ENCODE results near the gene PPP1R1C. TPM values are rescaled to one million over a fixed set of nuclear protein-coding genes. Genes with fewer than 3 reads are reported as not detected.

PPP1R1C gene
- total RNA-seq, 1 experiment from 2014 or later: 2.8 TPM

DNA sequence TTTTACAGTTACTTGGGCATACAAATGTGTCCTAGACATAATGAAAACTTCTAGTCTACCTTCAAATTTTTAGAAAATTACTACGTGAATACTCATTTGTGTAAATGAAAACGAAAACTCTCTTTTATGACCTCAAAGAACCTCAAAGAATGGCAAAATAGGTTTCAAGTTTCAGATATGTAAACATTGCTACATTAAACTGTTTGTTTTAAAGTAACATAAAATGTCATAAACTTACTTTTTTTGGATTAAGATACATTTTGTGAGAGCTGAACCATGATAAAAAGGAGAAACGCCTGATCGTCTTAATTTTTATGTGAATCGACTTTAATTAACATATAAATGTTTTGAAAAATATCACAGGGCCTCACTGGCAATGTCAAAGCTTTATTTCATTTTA, 91.4 kb downstream of the PPP1R1C start:
- POLR2A ChIA-PET: no interaction called here
- H3K9me3 Mint-ChIP-seq (ENCODE audit: unreplicated experiment): no peaks in the 10 kb centered on the region
- no peak overlapping the region for H3K27ac Mint-ChIP-seq (ENCODE audit: unreplicated experiment)
- H3K4me1 Mint-ChIP-seq (ENCODE audit: low read depth, unreplicated experiment): peaks cover 6% of the 10 kb centered on the region
- Histone ChIP-seq H3K36me3 (ENCODE audit: control insufficient read depth, insufficient read depth, low read length) (no peaks in the 10 kb centered on the region), H3K4me3 (ENCODE audit: low read depth, low read length) (no peak overlapping the region), H3K27me3 (replicated peaks; ENCODE audit: control insufficient read depth, insufficient read depth, low read length) (no peaks in the 10 kb centered on the region), H3K9me3 (no peaks in the 10 kb centered on the region), H3K4me1 (no peaks in the 10 kb centered on the region)
- DNase-seq: no peak
- no peaks in the 10 kb centered on the region for H3K27me3 Mint-ChIP-seq (ENCODE audit: insufficient read depth, unreplicated experiment)
- H3K4me3 Mint-ChIP-seq (ENCODE audit: unreplicated experiment): no peak overlapping the region
- no TSS peak for BruUV-seq (replicated peaks)
- intact Hi-C loops (cut with micrococcal nuclease; ENCODE audit: unreplicated experiment): loop anchor here (1.0 to 10.0 kb wide), 8 partner anchors 45 to 505 kb away; partner anchors contain the start of gene ITPRID2
- TF ChIP-seq, protein P1, sequence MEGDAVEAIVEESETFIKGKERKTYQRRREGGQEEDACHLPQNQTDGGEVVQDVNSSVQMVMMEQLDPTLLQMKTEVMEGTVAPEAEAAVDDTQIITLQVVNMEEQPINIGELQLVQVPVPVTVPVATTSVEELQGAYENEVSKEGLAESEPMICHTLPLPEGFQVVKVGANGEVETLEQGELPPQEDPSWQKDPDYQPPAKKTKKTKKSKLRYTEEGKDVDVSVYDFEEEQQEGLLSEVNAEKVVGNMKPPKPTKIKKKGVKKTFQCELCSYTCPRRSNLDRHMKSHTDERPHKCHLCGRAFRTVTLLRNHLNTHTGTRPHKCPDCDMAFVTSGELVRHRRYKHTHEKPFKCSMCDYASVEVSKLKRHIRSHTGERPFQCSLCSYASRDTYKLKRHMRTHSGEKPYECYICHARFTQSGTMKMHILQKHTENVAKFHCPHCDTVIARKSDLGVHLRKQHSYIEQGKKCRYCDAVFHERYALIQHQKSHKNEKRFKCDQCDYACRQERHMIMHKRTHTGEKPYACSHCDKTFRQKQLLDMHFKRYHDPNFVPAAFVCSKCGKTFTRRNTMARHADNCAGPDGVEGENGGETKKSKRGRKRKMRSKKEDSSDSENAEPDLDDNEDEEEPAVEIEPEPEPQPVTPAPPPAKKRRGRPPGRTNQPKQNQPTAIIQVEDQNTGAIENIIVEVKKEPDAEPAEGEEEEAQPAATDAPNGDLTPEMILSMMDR (IDR thresholded peaks at IDR 0.05; ENCODE audit: insufficient read depth in 1 of 2, low read depth in 1 of 2, low read length in 1 of 2, severe bottlenecking in 1 of 2, unreplicated experiment in 1 of 2): no peak
- CTCF ChIA-PET: interaction anchor here (0.6 to 2.3 kb wide), 5 partner anchors 184 to 339 kb away, joined by 3 to 16 read pairs (median 4); no protein-coding TSS in a partner anchor
- H3K36me3 Mint-ChIP-seq (ENCODE audit: insufficient read depth, unreplicated experiment): no peaks in the 10 kb centered on the region

DNA sequence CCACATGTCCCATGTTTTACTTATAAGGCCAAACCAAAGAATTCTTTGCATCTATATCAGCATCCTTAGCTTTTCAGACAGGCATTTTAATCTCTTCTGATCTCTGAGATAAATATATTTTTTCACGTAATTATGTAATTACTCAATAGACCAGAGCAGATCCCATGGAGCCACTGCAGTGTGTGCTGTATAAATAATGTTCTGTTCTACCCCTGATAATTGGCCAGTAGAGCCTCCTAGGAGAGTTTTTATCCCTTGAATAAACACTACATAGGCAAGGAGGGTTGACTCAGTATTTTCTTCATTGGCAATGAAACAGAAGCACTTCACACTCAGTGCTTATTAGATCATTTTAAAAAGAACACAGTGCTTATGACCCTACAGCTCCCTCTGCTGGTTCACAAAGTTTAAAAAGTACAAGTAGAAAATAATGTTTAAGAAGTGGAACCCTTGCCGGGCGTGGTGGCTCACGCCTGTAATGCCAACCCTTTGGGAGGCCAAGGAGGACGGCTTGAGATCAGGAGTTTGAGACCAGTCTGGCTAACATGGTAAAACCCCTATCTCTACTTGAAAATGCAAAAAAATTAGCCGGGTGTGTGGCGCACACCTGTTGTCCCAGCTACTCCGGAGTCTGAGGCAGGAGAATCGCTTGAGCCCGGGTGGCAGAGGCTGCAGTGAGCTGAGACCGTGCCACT, 91.9 kb downstream of the PPP1R1C start:
- H3K4me1 Mint-ChIP-seq (ENCODE audit: low read depth, unreplicated experiment): peaks cover 6% of the 10 kb centered on the region
- BruUV-seq (replicated peaks): no TSS peak
- H3K27me3 ChIP-seq (replicated peaks; ENCODE audit: control insufficient read depth, insufficient read depth, low read length): no peaks in the 10 kb centered on the region
- POLR2A ChIA-PET: no interaction called here
- H3K4me3 ChIP-seq (ENCODE audit: low read depth, low read length): no peak overlapping the region
- CTCF ChIA-PET: interaction anchor here (0.6 to 2.3 kb wide), 6 partner anchors 185 to 363 kb away, joined by 3 to 16 read pairs (median 4); no protein-coding TSS in a partner anchor
- no peak overlapping the region for H3K27ac Mint-ChIP-seq (ENCODE audit: unreplicated experiment)
- H3K4me1 ChIP-seq: no peaks in the 10 kb centered on the region
- no peaks in the 10 kb centered on the region for H3K27me3 Mint-ChIP-seq (ENCODE audit: insufficient read depth, unreplicated experiment)
- H3K9me3 ChIP-seq: no peaks in the 10 kb centered on the region
- H3K36me3 ChIP-seq (ENCODE audit: control insufficient read depth, insufficient read depth, low read length): no peaks in the 10 kb centered on the region
- no peaks in the 10 kb centered on the region for H3K9me3 Mint-ChIP-seq (ENCODE audit: unreplicated experiment)
- intact Hi-C loops (cut with micrococcal nuclease; ENCODE audit: unreplicated experiment): loop anchor here (1.0 to 10.0 kb wide), 8 partner anchors 45 to 505 kb away; partner anchors contain the start of gene ITPRID2
- no peaks in the 10 kb centered on the region for H3K36me3 Mint-ChIP-seq (ENCODE audit: insufficient read depth, unreplicated experiment)
- DNase-seq: peak; percentile 39 to 64
- TF ChIP-seq, protein P1 (IDR thresholded peaks at IDR 0.05; ENCODE audit: insufficient read depth in 1 of 2, low read depth in 1 of 2, low read length in 1 of 2, severe bottlenecking in 1 of 2, unreplicated experiment in 1 of 2): peak; percentile 67 to 68
- H3K4me3 Mint-ChIP-seq (ENCODE audit: unreplicated experiment): no peak overlapping the region

DNA sequence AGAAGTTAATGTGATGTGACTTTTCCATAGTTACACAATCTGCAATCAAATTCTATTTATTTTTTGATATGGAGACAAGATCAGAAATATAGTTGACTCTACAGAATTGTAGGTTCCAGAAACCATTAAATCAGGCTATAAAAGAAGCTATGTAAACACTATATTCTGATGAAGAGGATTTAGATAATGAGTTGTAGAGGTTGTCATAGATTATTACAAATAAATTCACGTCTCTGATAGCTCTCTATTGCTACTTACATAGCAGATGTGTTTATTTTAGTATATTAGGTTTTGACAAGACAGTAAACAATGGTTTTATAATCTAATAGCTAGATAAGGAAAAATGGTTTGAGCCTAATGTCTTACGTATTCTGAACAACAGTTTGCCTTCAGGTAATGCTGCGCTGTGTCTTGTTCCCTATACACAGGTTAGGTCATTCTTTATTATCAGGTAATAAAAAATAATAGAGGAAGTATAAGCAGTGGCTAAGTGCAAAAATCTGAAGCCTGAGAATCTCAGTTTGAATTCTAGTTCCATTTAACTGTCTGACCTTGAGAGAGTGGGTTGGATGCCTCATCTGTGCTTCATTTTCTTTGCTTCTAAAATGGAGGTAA, 93.4 kb downstream of the PPP1R1C start:
- Histone ChIP-seq H3K4me1 (no peaks in the 10 kb centered on the region), H3K36me3 (ENCODE audit: control insufficient read depth, insufficient read depth, low read length) (no peaks in the 10 kb centered on the region), H3K9me3 (no peaks in the 10 kb centered on the region), H3K4me3 (ENCODE audit: low read depth, low read length) (no peak overlapping the region), H3K27me3 (replicated peaks; ENCODE audit: control insufficient read depth, insufficient read depth, low read length) (no peaks in the 10 kb centered on the region)
- no peaks in the 10 kb centered on the region for H3K27me3 Mint-ChIP-seq (ENCODE audit: insufficient read depth, unreplicated experiment)
- BruUV-seq (replicated peaks): no TSS peak
- DNase-seq: no peak
- H3K36me3 Mint-ChIP-seq (ENCODE audit: insufficient read depth, unreplicated experiment): no peaks in the 10 kb centered on the region
- ChIA-PET POLR2A (no interaction called here), CTCF (interaction anchor here (2.3 kb wide), 1 partner anchor 337 kb away, joined by 16 read pairs; no protein-coding TSS in a partner anchor)
- H3K9me3 Mint-ChIP-seq (ENCODE audit: unreplicated experiment): no peaks in the 10 kb centered on the region
- H3K4me1 Mint-ChIP-seq (ENCODE audit: low read depth, unreplicated experiment): no peaks in the 10 kb centered on the region
- intact Hi-C loops (cut with micrococcal nuclease; ENCODE audit: unreplicated experiment): loop anchor here (5.0 to 10.0 kb wide), 3 partner anchors 47 to 507 kb away; no protein-coding TSS in a partner anchor
- TF ChIP-seq, protein P1 (IDR thresholded peaks at IDR 0.05; ENCODE audit: insufficient read depth in 1 of 2, low read depth in 1 of 2, low read length in 1 of 2, severe bottlenecking in 1 of 2, unreplicated experiment in 1 of 2): no peak
- no peak overlapping the region for H3K4me3 Mint-ChIP-seq (ENCODE audit: unreplicated experiment)
- no peak overlapping the region for H3K27ac Mint-ChIP-seq (ENCODE audit: unreplicated experiment)

Data from Caco-2 (cell line).